ENCODE results near the gene NR2F1.

NR2F1 gene

DNA sequence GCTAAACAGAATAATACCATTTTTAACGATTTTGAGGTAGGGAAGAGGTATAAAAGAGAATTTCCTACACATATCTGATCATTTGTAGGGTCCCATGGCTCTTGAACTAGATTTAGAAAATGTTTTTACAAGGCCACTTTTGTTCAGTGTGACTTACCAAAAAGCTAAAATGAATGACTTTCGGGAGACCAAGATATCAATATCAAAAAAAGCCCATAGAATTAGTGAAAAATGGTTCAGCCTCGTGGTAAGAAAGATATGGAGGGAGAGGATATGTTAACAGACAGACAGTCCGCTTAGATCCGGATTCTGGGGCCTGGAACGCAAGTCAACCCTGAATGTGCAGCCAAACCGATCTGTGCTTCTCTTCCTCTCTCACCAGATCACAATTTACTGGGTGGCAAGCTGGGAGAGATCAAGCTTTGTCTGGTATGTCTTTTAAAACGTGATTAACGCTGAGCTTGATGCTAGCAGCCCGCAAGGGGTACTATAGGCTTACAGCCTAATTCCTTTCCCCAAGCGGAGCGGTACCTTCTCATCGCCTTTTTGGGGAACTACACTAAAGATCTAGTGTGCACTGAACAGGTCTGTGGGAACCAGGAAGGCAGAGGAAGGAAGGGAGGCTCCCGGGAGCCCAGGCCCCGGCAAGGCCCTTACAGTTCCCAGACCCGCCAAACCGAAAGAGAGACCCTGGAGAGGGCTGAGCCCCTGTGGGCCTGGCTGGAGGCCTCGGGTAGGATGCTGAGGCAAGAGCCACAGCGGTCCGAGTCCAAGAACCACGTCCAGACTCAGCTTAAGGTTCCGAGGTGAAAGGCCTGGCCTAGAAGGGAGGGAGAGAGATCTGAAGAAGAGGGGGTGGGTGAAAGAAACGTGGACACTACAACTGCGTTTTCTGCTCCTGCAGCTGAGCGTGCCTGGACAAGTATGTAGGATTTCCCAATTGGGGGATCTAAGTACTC lies 4.9 kb upstream of the NR2F1 start:
- no peak for DNase-seq

DNA sequence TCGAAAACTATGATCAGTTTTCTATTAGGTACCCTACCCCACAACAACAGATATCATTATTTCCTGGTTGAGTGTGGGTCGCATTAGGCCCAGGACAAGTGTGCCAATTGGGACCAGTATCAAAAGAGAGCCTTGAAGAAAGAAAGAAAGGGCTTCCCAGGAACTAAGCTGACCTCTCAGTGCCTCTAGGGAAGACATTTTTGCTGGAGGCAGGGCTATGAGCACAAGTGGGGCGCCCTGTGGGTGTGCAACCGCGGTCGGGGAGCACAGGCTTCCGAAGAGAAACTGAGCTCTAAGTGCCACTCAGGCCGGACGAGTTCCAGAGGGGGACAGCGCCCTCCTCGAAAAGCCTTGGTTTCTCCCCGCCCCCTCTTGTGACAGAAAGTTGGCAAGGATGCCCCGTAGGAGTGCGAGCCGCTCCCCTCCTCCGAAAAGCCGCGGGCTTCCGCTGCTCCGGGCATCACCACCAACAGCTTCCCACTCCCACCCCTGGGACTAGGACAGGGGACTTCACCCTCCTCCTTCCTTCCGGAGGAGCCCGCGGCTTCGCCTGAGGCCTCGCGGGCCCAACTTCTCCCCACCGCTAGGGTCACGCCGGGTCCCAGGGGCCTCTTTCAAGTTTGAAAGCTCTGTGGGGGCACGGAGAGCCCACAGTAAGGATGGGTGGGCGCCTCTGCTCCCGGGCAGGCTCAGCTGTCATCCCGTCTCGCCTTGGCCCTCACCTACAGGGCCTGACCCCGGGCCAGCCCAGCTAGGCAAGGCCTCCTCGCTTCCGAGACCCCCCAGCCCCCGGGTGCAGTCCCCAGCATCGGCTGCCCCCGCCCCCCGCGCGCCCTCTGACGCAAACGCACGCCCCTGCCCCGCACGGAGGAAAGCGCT lies 4.0 kb upstream of the NR2F1 start:
- DNase-seq, result no peak

DNA sequence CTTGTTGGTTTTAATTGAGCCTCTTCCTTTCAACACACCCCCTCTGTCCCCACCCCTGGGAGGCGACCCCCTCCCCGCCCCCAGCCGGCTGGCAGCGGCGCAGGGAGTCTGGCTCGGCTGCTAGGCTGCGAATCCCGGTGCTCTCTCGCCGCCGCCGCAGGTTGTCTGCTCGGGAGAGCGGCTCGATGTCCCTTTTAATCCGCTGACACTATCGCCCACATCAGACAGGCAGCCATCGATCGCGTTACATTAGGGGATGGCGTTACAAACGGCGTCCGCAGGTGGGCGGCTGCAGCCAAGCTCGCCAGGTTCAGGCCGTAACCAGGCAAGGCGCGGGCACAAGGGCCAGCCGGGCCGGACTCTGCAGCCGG lies 3.3 kb upstream of the NR2F1 start:
- DNase-seq, result no peak

DNA sequence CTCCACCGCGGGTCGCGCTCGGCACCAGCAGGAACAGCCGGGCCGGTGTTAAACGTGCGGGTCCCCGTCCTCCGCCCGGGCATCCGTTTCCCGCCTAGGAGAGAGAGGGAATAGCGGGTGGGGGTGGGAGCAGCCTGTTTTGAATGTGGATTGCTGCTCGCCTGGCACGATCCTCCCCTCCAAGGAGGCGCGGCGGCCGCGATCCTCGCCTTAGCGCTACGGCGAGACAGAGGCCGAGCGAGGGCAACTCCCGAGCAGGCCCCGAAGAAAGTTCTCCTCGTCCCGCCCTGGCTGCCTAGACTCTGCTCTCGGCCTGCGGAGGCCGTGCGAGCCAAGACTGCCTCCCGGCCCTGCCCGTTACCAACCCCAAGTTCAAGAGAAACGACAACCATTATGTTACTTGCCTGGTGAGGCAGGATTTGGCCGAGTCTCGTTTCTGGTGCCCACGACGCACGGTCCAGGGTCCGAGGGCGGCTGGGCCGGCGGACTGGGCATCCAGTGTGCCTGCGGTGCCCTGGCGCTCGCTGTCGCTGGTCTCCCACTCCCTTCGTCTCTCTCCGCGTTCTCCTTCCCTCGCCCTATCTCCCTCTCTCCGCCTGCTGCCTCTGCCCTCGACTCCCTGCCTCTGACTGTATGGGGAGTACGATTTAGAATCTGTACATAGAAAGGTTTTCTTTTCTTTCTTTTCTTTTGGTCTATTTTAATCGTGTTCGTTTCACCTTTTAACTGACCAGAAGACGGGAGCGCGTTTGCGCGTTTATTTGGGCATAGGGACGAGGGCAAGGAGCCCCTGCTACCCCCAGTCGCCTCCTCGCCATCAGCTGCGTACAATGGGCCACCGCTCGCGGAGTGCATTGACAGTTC lies 2.7 kb upstream of the NR2F1 start:
- DNase-seq, result no peak

DNA sequence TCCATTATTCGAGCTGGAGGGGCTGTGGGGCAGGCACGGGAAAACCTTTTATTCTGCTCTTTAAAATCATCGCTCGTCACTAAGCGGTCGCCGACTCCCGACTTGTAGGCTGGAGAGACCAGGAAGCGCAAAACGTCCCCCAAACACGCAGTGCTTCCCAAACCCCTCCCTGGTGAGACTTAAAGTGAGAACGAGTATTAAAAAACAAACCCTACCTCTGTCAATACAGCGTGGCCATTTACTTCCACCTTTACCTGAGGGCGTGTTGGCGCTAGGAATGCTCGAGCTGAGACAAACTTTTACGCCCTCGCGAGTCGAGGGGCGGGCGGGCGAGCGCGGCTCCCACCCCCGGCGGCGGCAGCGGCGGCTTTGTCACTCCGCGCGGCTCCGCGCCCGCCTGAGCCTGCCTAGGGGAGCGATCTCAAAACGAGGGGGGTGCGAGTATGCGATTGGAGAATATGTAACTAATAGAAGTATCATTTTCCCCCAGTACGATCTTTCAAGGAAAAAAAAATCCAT lies 2.0 kb upstream of the NR2F1 start, which contains the start of gene NR2F1-AS1:
NR2F1-AS1 (minus strand) TSS at position 293 of the 519 bp plus-strand sequence.
- DNase-seq, result no peak

DNA sequence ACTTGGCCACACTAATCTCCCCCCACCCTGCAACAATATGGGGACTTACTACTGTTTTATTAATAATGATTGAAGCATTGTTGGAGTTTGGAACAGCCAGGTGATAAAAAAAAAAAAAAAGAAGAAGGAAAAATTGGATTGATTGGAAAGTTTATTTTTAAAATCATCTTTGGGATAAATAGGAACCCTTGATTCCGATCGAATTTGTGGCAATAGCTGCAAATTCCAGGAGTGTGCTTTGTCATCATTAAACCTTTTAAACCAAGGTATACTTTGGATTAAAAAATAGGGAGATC lies 907 bp upstream of the NR2F1 start:
- no peak for DNase-seq

DNA sequence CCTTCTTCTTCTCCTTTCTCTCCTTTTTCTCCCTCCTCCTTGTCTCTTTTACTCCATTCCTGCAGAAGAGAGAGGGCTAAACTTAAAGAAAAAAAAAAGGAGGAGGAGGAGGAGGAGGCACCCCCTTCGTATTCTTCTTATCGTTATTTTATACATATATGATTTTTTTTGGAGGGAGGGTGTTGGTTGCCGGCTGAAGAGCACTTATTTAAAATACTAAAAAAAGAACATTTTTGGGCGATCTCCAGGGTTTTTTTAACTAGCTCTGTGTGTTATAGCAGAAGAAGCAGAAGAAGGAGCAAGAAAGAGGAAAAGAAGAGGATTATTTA lies 381 bp downstream of the NR2F1 start:
- DNase-seq, result no peak

DNA sequence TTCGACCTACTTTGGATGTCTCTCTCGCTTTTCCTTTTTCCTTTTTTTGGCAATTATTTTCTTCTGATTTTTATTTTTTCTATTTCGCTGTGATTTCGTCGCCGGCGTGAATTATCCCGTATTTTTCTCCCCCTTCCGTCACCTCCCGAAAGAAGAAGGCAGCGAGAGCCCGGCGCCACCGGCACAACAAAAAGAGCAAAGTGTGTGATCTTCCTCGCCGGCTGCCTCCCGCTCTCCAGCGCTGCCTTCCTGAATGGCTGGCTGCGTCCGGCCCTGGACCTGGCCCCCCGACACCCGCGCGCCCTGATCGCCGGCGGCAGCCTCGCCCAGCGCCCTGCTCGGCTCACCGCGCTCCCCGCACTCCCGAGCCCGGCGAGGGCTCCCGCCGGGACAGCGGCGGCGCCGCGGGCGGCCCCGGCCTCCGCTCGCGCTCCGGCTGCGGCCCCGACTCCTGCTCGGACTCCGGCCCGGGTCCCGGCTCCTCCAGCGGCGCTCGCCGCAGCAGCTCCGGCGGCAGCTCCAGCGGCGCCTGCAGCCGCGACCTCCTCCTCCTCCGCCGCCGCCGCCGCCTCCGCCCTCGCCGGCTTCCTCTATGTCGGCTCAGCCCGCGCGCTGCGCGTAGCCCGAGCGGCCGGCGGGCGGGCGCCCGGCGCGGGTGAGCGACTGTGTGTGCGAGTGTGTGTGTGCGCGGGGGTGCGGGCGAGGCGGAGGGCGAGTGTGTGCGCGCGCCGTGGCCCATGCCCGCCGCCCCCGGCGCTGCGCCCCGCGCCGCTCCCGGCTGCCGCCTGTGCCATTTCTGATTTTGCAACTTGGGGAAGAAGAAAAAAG lies 960 bp downstream of the NR2F1 start:
- no peak for DNase-seq

DNA sequence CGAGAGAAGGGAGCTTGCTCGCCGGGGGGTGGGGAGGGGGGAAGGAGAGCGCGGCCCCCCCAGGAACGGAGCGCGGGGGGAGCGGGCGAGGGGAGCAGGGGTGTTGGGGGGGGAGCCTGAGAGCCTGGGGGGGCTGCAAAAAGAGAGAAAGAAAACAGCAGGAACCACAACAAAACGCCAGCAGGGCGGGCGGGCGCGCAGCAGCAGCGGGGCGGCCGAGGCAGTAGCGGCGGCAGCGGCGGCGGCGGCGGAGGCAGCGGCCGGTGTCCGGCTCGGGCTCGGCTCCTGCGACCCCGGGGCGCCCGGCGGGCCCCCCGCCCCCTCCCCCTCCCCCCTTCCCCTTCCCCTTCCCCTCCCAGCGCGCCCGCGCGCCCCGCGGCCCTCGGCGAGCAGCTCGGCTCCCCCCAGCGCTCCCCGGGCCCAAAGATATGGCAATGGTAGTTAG lies 1.6 kb downstream of the NR2F1 start:
- no peak for DNase-seq

DNA sequence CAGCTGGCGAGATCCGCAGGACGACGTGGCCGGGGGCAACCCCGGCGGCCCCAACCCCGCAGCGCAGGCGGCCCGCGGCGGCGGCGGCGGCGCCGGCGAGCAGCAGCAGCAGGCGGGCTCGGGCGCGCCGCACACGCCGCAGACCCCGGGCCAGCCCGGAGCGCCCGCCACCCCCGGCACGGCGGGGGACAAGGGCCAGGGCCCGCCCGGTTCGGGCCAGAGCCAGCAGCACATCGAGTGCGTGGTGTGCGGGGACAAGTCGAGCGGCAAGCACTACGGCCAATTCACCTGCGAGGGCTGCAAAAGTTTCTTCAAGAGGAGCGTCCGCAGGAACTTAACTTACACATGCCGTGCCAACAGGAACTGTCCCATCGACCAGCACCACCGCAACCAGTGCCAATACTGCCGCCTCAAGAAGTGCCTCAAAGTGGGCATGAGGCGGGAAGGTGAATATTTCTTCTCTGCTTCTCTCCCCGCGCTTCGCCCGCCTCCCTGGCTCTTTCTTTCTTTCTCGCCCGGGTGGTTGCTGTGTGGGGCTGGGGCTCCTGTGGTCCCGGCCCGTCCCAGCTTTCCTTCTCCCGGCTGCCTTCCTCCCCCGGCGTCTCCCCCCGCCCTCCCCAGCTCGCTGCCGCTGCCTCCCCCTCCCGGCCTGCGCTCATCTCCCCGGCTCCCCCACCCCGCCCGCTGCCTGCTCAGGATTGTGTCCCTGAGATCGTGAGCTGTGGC lies 2.2 kb downstream of the NR2F1 start:
- DNase-seq, result no peak

DNA sequence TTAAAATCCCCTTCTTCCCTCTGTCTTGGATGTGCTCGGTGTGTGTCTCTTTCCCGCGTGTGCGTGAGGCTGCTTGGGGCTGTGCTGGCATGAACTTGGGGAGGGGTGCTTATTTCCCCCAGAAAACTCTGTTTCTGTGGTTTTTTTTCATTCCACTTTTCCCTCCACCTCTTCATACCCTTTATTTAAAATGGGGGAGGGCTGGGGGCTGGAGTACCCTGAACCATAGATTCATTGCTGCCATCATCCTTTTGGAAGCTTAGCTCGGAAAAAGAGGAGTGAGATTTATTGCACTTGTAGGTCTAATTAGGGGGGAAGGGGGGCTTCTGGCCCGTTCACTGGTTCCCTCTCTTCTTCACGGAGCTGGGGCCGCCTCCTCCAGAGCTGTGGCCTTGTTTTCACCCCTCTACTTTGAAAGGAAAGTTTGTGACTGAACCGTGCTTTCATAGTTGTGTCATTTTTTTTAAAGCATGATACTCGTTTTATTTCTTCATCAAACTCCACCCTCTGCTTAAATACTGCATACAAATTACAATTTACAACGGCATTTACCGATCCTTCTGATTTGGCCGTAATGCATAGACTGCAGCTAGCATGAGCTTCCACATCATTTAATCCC lies 2.9 kb downstream of the NR2F1 start:
- no peak for DNase-seq

DNA sequence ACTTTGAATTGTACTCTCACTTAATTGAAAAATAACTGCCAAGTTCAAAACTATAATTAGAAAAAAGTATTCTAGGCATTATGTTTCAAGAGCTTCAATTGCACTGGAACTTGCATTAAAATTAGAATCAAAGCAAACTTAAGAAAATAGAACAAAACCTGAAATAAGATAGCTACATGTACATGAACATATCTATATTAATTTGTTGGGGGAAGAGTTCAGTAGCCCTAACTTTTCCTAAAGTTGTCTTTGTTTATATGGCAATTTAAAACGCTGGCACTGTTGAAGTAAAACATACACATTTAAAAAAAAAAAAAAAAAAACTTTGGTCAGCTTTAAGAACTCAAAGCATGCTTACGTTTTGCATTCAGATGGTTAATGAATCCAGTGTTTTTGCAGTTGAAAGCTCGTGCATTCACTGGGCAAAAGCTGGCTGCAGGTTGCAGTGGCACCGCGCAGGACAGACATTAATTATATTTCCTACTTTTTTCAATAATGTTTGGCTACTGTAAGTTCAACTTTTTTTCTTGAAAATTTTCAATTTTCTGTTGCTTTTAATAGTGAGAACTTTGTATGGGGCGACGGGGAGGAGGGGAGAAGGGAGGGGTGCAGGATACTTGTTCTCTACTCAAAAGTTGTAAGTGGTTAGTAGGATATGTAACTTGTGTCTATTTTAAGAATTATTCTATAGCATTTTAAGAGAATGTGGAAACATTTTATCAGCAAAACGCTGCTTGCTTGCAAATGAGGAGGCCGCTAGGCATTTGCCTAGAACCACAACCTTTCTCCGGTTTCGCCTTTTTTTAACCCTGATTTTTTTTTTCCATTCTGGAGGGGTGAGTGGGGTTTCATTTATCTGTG lies 3.9 kb downstream of the NR2F1 start:
- DNase-seq, result no peak

DNA sequence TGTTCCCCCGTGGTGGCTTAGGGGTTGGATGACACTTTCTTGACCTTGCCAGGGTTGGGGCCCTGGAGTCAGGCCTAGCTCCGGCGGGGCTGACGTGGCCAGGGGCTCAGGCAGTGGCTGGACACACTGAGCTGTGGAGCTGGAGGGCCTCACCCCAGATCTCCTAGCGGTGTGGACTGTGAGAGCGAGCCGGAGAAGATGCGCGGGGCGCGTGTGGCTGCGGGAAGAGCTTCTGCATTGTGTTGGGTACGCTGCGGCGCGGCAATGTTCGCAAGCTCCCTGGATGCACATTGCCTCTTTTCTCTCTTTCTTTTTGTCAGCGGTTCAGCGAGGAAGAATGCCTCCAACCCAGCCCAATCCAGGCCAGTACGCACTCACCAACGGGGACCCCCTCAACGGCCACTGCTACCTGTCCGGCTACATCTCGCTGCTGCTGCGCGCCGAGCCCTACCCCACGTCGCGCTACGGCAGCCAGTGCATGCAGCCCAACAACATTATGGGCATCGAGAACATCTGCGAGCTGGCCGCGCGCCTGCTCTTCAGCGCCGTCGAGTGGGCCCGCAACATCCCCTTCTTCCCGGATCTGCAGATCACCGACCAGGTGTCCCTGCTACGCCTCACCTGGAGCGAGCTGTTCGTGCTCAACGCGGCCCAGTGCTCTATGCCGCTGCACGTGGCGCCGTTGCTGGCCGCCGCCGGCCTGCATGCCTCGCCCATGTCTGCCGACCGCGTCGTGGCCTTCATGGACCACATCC lies 4.8 kb downstream of the NR2F1 start:
- DNase-seq, result no peak

DNA sequence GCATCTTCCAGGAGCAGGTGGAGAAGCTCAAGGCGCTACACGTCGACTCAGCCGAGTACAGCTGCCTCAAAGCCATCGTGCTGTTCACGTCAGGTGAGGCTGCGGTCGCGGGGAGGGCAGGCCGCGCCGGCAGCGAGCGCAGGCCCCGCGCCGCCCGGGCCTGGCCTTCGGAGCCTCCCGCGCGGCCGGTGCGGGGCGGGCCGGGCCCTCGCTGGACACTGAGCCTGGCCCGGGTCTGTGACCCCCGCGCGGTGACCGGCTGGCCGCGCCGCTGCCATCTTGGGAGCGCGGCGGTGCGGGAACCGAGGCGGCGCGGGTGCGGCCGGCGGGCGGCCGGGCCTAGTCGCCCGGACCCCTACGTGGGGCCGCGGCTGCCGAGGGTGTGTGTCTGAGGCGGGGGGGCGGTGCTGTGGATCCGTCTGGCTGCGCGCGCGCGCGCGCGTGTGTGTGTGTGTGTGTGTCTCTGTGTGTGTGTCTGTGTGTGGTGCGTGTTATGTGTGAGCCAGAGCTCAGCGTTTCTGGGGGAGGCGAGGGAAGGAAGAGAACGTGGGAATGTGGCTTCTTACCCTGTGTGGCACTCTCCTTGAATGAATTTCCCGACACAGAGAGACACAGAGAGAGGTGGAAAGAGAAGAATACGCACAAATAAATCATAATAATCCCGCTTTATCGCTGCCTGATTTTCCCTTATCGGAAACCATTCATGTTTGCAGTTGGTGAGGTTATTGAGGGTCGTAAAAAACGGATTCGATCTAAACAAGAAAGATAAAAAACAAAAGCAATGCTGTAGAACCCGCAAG lies 5.5 kb downstream of the NR2F1 start:
- DNase-seq, result no peak

DNA sequence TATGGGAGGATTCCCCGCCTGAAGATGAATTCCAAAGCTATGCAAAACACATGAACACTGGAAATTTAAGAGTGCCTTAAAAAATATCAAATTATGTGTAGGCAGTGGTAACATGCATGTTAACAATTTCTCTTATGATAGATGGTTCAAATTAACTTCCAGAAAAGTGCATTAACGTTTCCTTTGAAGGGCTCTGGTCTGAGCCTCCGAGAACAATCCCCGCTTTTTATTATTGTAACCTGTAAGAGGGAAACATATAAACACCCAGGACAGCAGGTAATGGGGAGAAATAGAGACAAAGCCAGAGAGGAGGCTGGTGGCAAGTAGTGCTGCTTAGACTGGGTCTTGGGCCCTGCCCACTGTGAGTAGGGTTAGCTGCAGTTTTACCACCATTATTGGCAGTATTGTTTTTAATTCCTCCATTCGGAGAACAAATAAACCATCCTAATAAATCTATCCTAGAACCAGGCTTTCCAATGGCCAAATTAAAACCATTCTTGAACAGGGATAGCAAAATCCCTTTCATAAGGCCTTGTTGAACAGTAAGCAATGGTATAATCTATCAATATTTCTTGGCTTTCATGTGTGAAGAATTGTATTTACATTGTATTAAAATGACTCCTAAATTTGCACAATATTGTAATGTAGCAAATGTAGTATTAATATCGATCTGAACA lies 6.3 kb downstream of the NR2F1 start:
- no peak for DNase-seq

DNA sequence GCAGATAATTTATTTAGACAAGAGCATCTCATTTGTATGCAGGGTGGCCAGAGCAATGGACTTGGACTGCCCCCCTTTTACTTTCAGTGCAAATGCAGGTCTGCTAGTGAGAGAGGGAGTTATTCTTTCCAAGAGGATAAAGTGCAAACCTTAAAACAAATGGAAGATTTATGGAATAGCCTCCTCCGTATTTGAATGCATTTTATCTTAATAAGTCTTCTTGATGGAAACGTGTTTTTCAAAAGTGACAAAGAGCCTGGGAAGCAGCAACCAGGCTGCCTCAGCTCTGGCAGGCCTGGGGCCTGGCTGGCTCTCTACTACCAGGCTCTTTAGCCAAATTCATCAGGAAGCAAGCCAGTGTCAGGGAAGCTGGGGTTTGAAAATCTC lies 6.8 kb downstream of the NR2F1 start:
- no peak for DNase-seq

DNA sequence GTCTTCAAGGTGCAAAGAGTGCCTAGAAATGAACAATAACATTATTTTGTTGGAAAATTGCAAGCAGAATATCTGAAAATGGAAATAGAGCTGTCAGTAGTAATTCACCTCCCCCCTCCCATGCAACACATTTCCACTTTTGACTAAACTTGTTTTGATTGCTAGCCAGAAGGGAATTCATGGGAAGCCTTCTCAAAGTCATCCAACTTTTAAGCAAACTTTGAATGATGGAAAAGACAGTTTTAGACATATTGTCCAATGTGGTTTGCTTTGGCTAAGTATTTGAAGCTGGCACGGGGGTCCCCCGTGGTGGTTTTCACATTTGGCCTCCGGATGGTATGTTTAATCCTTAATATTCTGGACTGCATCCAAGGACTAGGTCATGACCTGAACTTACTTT lies 7.5 kb downstream of the NR2F1 start:
- no peak for DNase-seq
